Measurements from ENCODE around the gene RNLS. TPM values are rescaled to one million over a fixed set of nuclear protein-coding genes. Genes with fewer than 3 reads are reported as not detected.

RNLS gene
- total RNA-seq, 1 experiment from 2014 or later, result not detected

- H3K4me1 Mint-ChIP-seq (ENCODE audit: insufficient read depth, unreplicated experiment), result peaks cover 19% of the 10 kb centered on the region
- DNase-seq (ENCODE audit: unreplicated experiment), result no peak
- H3K9me3 Mint-ChIP-seq (ENCODE audit: unreplicated experiment), result no peaks in the 10 kb centered on the region
- TF ChIP-seq, protein P1, sequence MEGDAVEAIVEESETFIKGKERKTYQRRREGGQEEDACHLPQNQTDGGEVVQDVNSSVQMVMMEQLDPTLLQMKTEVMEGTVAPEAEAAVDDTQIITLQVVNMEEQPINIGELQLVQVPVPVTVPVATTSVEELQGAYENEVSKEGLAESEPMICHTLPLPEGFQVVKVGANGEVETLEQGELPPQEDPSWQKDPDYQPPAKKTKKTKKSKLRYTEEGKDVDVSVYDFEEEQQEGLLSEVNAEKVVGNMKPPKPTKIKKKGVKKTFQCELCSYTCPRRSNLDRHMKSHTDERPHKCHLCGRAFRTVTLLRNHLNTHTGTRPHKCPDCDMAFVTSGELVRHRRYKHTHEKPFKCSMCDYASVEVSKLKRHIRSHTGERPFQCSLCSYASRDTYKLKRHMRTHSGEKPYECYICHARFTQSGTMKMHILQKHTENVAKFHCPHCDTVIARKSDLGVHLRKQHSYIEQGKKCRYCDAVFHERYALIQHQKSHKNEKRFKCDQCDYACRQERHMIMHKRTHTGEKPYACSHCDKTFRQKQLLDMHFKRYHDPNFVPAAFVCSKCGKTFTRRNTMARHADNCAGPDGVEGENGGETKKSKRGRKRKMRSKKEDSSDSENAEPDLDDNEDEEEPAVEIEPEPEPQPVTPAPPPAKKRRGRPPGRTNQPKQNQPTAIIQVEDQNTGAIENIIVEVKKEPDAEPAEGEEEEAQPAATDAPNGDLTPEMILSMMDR (IDR thresholded peaks at IDR 0.05; ENCODE audit: unreplicated experiment), result no peak
- CTCF ChIA-PET, result no interaction called here
- POLR2A ChIA-PET, result no interaction called here
- no peaks in the 10 kb centered on the region for H3K36me3 Mint-ChIP-seq (ENCODE audit: insufficient read depth, unreplicated experiment)
- H3K27me3 Mint-ChIP-seq (ENCODE audit: insufficient read depth, unreplicated experiment), result no peaks in the 10 kb centered on the region
- no TSS peak for BruUV-seq (replicated peaks)
- H3K4me3 Mint-ChIP-seq (ENCODE audit: unreplicated experiment), result no peak overlapping the region
- intact Hi-C loops (cut with micrococcal nuclease), result no loop called here
- H3K27ac Mint-ChIP-seq (ENCODE audit: low read depth, unreplicated experiment), result no peak overlapping the region
Observed at GRCh38 chr10:88534072-88534665, 48.9 kb downstream of the RNLS start.

GRCh38 chr10:88531392-88532052 lies 51.6 kb downstream of the RNLS start:
- no TSS peak for BruUV-seq (replicated peaks)
- TF ChIP-seq, protein P1 (IDR thresholded peaks at IDR 0.05; ENCODE audit: unreplicated experiment), result no peak
- intact Hi-C loops (cut with micrococcal nuclease), result no loop called here
- DNase-seq (ENCODE audit: unreplicated experiment), result no peak
- peaks cover 9% of the 10 kb centered on the region for H3K4me1 Mint-ChIP-seq (ENCODE audit: insufficient read depth, unreplicated experiment)
- ChIA-PET CTCF (no interaction called here), POLR2A (interaction anchor here (0.6 to 1.3 kb wide), 2 partner anchors 9 to 22 kb away, joined by 3 read pairs; no protein-coding TSS in a partner anchor)
- H3K9me3 Mint-ChIP-seq (ENCODE audit: unreplicated experiment), result no peaks in the 10 kb centered on the region
- no peaks in the 10 kb centered on the region for H3K36me3 Mint-ChIP-seq (ENCODE audit: insufficient read depth, unreplicated experiment)
- no peak overlapping the region for H3K27ac Mint-ChIP-seq (ENCODE audit: low read depth, unreplicated experiment)
- no peaks in the 10 kb centered on the region for H3K27me3 Mint-ChIP-seq (ENCODE audit: insufficient read depth, unreplicated experiment)
- no peak overlapping the region for H3K4me3 Mint-ChIP-seq (ENCODE audit: unreplicated experiment)

GRCh38 chr10:88530629-88531391 lies 52.3 kb downstream of the RNLS start:
- Mint-ChIP-seq H3K4me1 (ENCODE audit: insufficient read depth, unreplicated experiment) (peaks cover 11% of the 10 kb centered on the region), H3K27ac (ENCODE audit: low read depth, unreplicated experiment) (no peak overlapping the region), H3K9me3 (ENCODE audit: unreplicated experiment) (no peaks in the 10 kb centered on the region), H3K4me3 (ENCODE audit: unreplicated experiment) (no peak overlapping the region), H3K36me3 (ENCODE audit: insufficient read depth, unreplicated experiment) (no peaks in the 10 kb centered on the region), H3K27me3 (ENCODE audit: insufficient read depth, unreplicated experiment) (no peaks in the 10 kb centered on the region)
- no peak for DNase-seq (ENCODE audit: unreplicated experiment)
- intact Hi-C loops (cut with micrococcal nuclease), result no loop called here
- TF ChIP-seq, protein P1 (IDR thresholded peaks at IDR 0.05; ENCODE audit: unreplicated experiment), result no peak
- no TSS peak for BruUV-seq (replicated peaks)
- CTCF ChIA-PET, result no interaction called here
- POLR2A ChIA-PET, result interaction anchor here (0.6 to 1.3 kb wide), 4 partner anchors 8 to 139 kb away, joined by 3 to 4 read pairs (median 3); no protein-coding TSS in a partner anchor

DNA sequence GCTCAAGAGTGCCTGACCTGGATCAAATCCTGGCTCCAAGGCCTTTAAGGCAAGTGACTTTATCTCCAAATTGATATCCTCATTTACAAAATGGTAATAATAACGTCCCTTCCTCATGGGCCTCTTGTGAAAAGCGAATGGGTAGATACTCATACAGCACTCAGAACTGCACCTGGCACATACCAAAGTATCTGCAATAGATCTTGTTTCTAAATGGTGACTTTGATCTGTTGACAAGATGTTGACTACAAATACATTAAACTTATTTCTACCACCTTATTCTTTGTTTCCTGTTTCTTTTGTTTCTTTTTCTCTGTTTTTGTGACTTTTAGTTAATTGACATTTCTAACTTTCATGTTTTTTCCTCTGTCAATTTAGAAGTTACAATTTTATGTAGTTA lies 53.0 kb downstream of the RNLS start:
- Mint-ChIP-seq H3K4me1 (ENCODE audit: insufficient read depth, unreplicated experiment) (peaks cover 13% of the 10 kb centered on the region), H3K9me3 (ENCODE audit: unreplicated experiment) (no peaks in the 10 kb centered on the region), H3K27me3 (ENCODE audit: insufficient read depth, unreplicated experiment) (no peaks in the 10 kb centered on the region), H3K36me3 (ENCODE audit: insufficient read depth, unreplicated experiment) (no peaks in the 10 kb centered on the region), H3K4me3 (ENCODE audit: unreplicated experiment) (no peak overlapping the region), H3K27ac (ENCODE audit: low read depth, unreplicated experiment) (no peak overlapping the region)
- ChIA-PET CTCF (no interaction called here), POLR2A (interaction anchor here (0.7 kb wide), 2 partner anchors 75 to 138 kb away, joined by 3 to 4 read pairs; no protein-coding TSS in a partner anchor)
- no peak for DNase-seq (ENCODE audit: unreplicated experiment)
- no TSS peak for BruUV-seq (replicated peaks)
- TF ChIP-seq, protein P1 (IDR thresholded peaks at IDR 0.05; ENCODE audit: unreplicated experiment), result no peak
- intact Hi-C loops (cut with micrococcal nuclease), result no loop called here
